T-helper 1 cell (primary cell): Measurements from ENCODE around the gene AURKB.

Experiments used
- DNase-seq, 5 donors: peaks; one replicate each; pipeline ENCODE4 v3.0.0-alpha.2; 2012 to 2020

AURKB gene

GRCh38 chr17:8161289-8162232 lies 48.8 kb downstream of the AURKB start:
- no peak for DNase-seq

- DNase-seq = no peak
Measured at GRCh38 chr17:8160741-8161221, 49.6 kb downstream of the AURKB start.

DNA sequence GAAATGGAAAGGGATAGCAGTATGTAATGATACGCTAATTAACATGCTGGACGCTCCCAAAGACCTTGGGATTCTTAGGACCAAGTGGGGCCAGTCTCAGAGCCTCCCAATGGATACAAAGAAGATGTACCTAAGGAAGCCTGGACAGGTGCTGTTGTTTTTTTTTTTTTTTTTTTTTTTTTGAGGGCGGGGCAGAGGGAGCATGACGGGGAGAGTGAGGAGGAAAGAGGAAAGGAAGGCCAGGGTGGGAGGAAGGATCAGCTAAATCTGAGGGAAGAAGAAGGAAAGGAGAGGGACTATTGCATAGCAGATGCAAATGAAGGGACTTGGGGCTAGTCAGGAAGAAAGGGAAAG lies 50.2 kb downstream of the AURKB start:
- no peak for DNase-seq

GRCh38 chr17:8159459-8160223 lies 50.7 kb downstream of the AURKB start:
- no peak for DNase-seq

- no peak for DNase-seq
Measured at GRCh38 chr17:8159032-8159400, 51.4 kb downstream of the AURKB start.

GRCh38 chr17:8158267-8159031 lies 51.9 kb downstream of the AURKB start:
- peak; percentile 71 to 83 (median 81) for DNase-seq

- peak; percentile 100 for DNase-seq
Measured at GRCh38 chr17:8156246-8156992, 54.0 kb downstream of the AURKB start.

- no peak for DNase-seq
Measured at GRCh38 chr17:8155996-8156245, 54.5 kb downstream of the AURKB start.

DNA sequence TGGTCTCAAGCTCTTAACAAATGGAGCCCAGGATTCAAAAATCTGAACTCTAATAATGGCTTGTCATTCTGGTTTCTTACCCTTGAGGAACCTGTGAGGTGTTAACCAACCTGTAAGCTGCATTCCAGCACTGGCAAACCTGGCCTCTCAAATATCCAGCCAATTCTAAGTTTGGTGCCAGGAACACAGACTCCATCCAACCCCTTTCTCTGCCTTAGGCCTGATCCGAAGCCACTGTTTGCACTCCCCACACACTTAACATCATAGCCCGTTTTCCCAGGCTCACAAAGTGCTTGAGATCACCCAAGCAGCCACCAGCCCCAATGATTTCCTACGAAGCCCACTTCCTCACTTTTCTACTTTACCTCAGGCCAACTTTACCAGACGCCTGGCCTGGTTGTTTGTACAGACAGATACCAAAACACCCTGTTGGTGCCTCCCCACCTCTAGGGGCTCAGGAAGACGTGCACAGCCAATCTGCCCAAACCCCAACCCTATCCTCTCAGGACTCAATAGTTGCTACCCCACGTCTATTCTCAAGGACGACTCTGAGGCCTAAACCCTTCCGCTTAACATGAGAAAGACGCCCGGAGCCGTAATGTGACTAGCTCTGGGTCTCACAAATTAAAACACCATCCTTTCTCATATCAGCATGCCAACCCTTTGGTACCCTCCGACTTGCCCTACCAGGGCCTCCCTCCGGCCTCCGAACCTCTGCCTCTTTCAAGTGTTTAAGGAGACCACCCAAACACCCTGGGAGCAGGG lies 55.0 kb downstream of the AURKB start:
- no peak for DNase-seq
